HCT116 (cell line): ENCODE results near the gene ZBTB33. TPM values are rescaled to one million over a fixed set of nuclear protein-coding genes. Genes with fewer than 3 reads are reported as not detected.

Experiments used
- ATAC-seq: fragments of 200-7000 bp; cut with Tn5 transposase; 2 replicates; pipeline ENCODE4 v1.9.1; 2020; ENCODE audit warnings: mild to moderate bottlenecking, moderate library complexity
- BruUV-seq: library from RNA; stranded (reverse); fragments of 400-500 nt; replicated peaks from 2 replicates; lab custom pipeline; 2021; lab: Mats Ljungman, UMichigan
- CTCF ChIA-PET: fragments of 300-600 bp; sonication (Branson Sonifier 250); formaldehyde crosslinking; loops from one replicate; lab custom pipeline; 2021; ENCODE audit warnings: antibody characterized with exemption; lab: Charles Lee
- POLR2A ChIA-PET: fragments of 300-600, 350-600 bp; sonication (Branson Sonifier 250); formaldehyde crosslinking; loops from one replicate; lab custom pipeline; 2021; ENCODE audit warnings: antibody characterized with exemption; lab: Charles Lee
- RAD21 ChIA-PET, 2 experiments: fragments of 300-600 bp; sonication (Branson Sonifier 250); formaldehyde crosslinking; loops; one replicate each; lab custom pipeline; 2023; ENCODE audit warnings: low total read pairs in 2 of 2; ENCODE audit not compliant: uncharacterized antibody in 2 of 2, unreplicated experiment in 2 of 2, low non-redundant PET in 1 of 2; lab: Charles Lee
- DNase-seq: peaks from one replicate; pipeline ENCODE4 v3.0.0-alpha.2; 2010; ENCODE audit warnings: low read depth, low spot score
- H2AFZ ChIP-seq: fragments of 200-600 bp; shearing (Covaris generic), sonication (generic); 2 replicates; pipeline ENCODE4 v1.6.1; 2017; ENCODE audit warnings: low read depth, mixed run types, mixed read lengths, antibody characterized with exemption, low read length; ENCODE audit not compliant: poor library complexity, severe bottlenecking
- H3K27ac ChIP-seq: 2 replicates; pipeline ENCODE4 v1.5.1; 2012; ENCODE audit warnings: low read depth, low read length
- H3K27me3 ChIP-seq: fragments of 200-600 bp; sonication (generic); 2 replicates; pipeline ENCODE4 v1.6.1; 2016; ENCODE audit warnings: mixed run types, low read length, mixed read lengths; ENCODE audit not compliant: insufficient read depth
- H3K36me3 ChIP-seq, 2 experiments: fragments of 200-500 bp in 1 of 2; fragments of 200-600 bp in 1 of 2; sonication (Bioruptor generic) in 1 of 2; sonication (generic) in 1 of 2; 2 replicates each; pipeline versions ENCODE4 v1.5.1 to v1.6.1; 2014 to 2016; ENCODE audit warnings: low read length in 2 of 2, inconsistent platforms in 1 of 2, mixed read lengths in 1 of 2, mixed run types in 1 of 2; ENCODE audit not compliant: insufficient read depth in 2 of 2, control insufficient read depth in 1 of 2
- H3K4me1 ChIP-seq, 2 experiments: fragments of 200-600 bp in 1 of 2; sonication (generic) in 1 of 2; 2 replicates each; pipeline versions ENCODE4 v1.5.1 to v1.6.1; 2012 to 2017; ENCODE audit warnings: low read length in 2 of 2, inconsistent platforms in 1 of 2, mild to moderate bottlenecking in 1 of 2, mixed read lengths in 1 of 2, mixed run types in 1 of 2, moderate library complexity in 1 of 2; ENCODE audit not compliant: insufficient read depth in 2 of 2, control insufficient read depth in 1 of 2
- H3K4me2 ChIP-seq: fragments of 200-600 bp; sonication (generic); 2 replicates; pipeline ENCODE4 v1.6.1; 2017; ENCODE audit warnings: mixed run types, low read length, mixed read lengths
- H3K4me3 ChIP-seq, 2 experiments: fragments of 200-600 bp in 1 of 2; sonication (generic) in 1 of 2; replicated peaks in 1 of 2; 2 replicates each; pipeline ENCODE4 v1.5.1; 2011 to 2016; ENCODE audit warnings: low read length in 2 of 2, control low read depth in 1 of 2, low read depth in 1 of 2, mild to moderate bottlenecking in 1 of 2, mixed read lengths in 1 of 2, mixed run types in 1 of 2
- H3K79me2 ChIP-seq: fragments of 200-600 bp; sonication (generic); 2 replicates; pipeline ENCODE4 v1.6.1; 2017; ENCODE audit warnings: mild to moderate bottlenecking, mixed run types, low read length, moderate library complexity, mixed read lengths; ENCODE audit not compliant: insufficient read depth
- H3K9ac ChIP-seq: fragments of 200-600 bp; sonication (generic); 2 replicates; pipeline ENCODE4 v1.6.1; 2016; ENCODE audit warnings: low read length, mixed read lengths
- H3K9me2 ChIP-seq: fragments of 200-600 bp; sonication (generic), shearing (Covaris generic); 2 replicates; pipeline ENCODE4 v1.6.1; 2017; ENCODE audit warnings: mixed run types, mild to moderate bottlenecking, moderate library complexity; ENCODE audit not compliant: insufficient read depth
- H3K9me3 ChIP-seq, 2 experiments: fragments of 200-500 bp in 1 of 2; fragments of 200-600 bp in 1 of 2; sonication (Bioruptor generic) in 1 of 2; sonication (generic) in 1 of 2; 2 replicates each; pipeline ENCODE4 v1.6.1; 2014 to 2017; ENCODE audit warnings: low read length in 2 of 2, mixed read lengths in 2 of 2, inconsistent platforms in 1 of 2, low read depth in 1 of 2, mild to moderate bottlenecking in 1 of 2, mixed run types in 1 of 2, moderate library complexity in 1 of 2; ENCODE audit not compliant: control insufficient read depth in 1 of 2, insufficient read depth in 1 of 2
- H4K20me1 ChIP-seq: fragments of 200-600 bp; sonication (generic), shearing (Covaris generic); 2 replicates; pipeline ENCODE4 v1.6.1; 2017; ENCODE audit warnings: mixed run types, mild to moderate bottlenecking, moderate library complexity; ENCODE audit not compliant: insufficient read depth
- ATF3 ChIP-seq: IDR thresholded peaks from 2 replicates; pipeline ENCODE4 v1.6.1; 2012
- CBX3 ChIP-seq: IDR thresholded peaks from 2 replicates; pipeline ENCODE4 v1.6.1; 2012; ENCODE audit warnings: low read depth
- CTCF ChIP-seq, 3 experiments: fragments of 200-600 bp in 1 of 3; sonication (generic) in 1 of 3; IDR thresholded peaks in 2 of 3; conservative IDR thresholded peaks in 1 of 3; 2 replicates each; pipeline ENCODE4 v1.5.1; 2012 to 2017; ENCODE audit warnings: low read depth in 2 of 3, low read length in 2 of 3, antibody characterized with exemption in 1 of 3, borderline replicate concordance in 1 of 3, control low read depth in 1 of 3, mild to moderate bottlenecking in 1 of 3, mixed read lengths in 1 of 3, mixed run types in 1 of 3, moderate library complexity in 1 of 3; ENCODE audit not compliant: insufficient read depth in 1 of 3
- ELF1 ChIP-seq: IDR thresholded peaks from 2 replicates; pipeline ENCODE4 v1.6.1; 2012; ENCODE audit warnings: low read depth, borderline replicate concordance
- EZH2 ChIP-seq: fragments of 200-600 bp; sonication (generic); IDR thresholded peaks from 2 replicates; pipeline ENCODE4 v1.6.1; 2017; ENCODE audit warnings: antibody characterized with exemption, mixed run types
- EZH2phosphoT487 ChIP-seq: fragments of 200-600 bp; IDR thresholded peaks from 2 replicates; pipeline ENCODE4 v1.6.1; 2018; ENCODE audit warnings: antibody characterized with exemption, borderline replicate concordance
- FOSL1 ChIP-seq: IDR thresholded peaks from 2 replicates; pipeline ENCODE4 v1.6.1; 2012; ENCODE audit warnings: low read depth
- POLR2AphosphoS5 ChIP-seq: IDR thresholded peaks from 2 replicates; pipeline ENCODE4 v1.6.1; 2011; ENCODE audit warnings: mild to moderate bottlenecking, low read depth, low read length, moderate library complexity
- RAD21 ChIP-seq: IDR thresholded peaks from 2 replicates; pipeline ENCODE4 v1.6.1; 2012; ENCODE audit warnings: low read depth, mild to moderate bottlenecking
- REST ChIP-seq: IDR thresholded peaks from 2 replicates; pipeline ENCODE4 v1.6.1; 2012; ENCODE audit warnings: low read depth
- SRF ChIP-seq: IDR thresholded peaks from 2 replicates; pipeline ENCODE4 v1.6.1; 2012; ENCODE audit warnings: low read depth
- TCF7L2 ChIP-seq: IDR thresholded peaks from 2 replicates; pipeline ENCODE4 v1.7.0; 2011; ENCODE audit warnings: borderline replicate concordance, inconsistent platforms; ENCODE audit not compliant: insufficient read depth, insufficient read length; ENCODE audit errors: extremely low read depth
- ZFX ChIP-seq: fragments of 450-650 bp; IDR thresholded peaks from 2 replicates; pipeline ENCODE4 v1.6.1; 2017
- ZNF274 ChIP-seq: fragments of 200-500 bp; sonication (Bioruptor generic); IDR thresholded peaks from 2 replicates; pipeline ENCODE4 v1.6.1; 2014; ENCODE audit warnings: mild to moderate bottlenecking, low read depth, low read length, inconsistent platforms
- intact Hi-C: fragments of 100-400 bp; cut with micrococcal nuclease; formaldehyde crosslinking; loops from 2 replicates; pipeline ENCODE4 v1.10.0; 2022
- total RNA-seq: library from RNA; stranded (reverse); gene quantifications from one replicate; pipeline ENCODE4 v1.2.1, GENCODE V29; 2021; ENCODE audit not compliant: unreplicated experiment

Gene ZBTB33
- total RNA-seq, 1 experiment from 2014 or later: 12.3 TPM

GRCh38 chrX:120213438-120214265 is 37.0 kb upstream of the ZBTB33 start:
- H4K20me1 ChIP-seq: no peaks in the 10 kb centered on the region
- RAD21 ChIA-PET: no interaction called here
- H3K27me3 ChIP-seq: no peaks in the 10 kb centered on the region
- no TSS peak for BruUV-seq
- no peaks in the 10 kb centered on the region for H3K36me3 ChIP-seq
- no peaks in the 10 kb centered on the region for H3K9me3 ChIP-seq
- no peak overlapping the region for H3K4me3 ChIP-seq
- no peaks in the 10 kb centered on the region for H3K4me1 ChIP-seq
- DNase-seq (peak; percentile 31), ATAC-seq (peak; percentile 91)
- no peaks in the 10 kb centered on the region for H3K79me2 ChIP-seq
- no peak overlapping the region for H2AFZ ChIP-seq
- H3K9me2 ChIP-seq: no peaks in the 10 kb centered on the region
- H3K9ac ChIP-seq: no peak overlapping the region
- POLR2A ChIA-PET: no interaction called here
- no peak overlapping the region for H3K27ac ChIP-seq
- CTCF ChIA-PET: interaction anchor here (0.7 to 2.1 kb wide), 11 partner anchors 9 to 234 kb away, joined by 3 to 10 read pairs (median 4); partner anchors contain the start of gene ZBTB33
- peak; percentile 59 to 77 (median 67); a peak in 5 of 6 replicates for TF ChIP-seq CTCF (IDR thresholded peaks at IDR 0.05 in 2 of 3, conservative IDR thresholded peaks at IDR 0.05 in 1 of 3; ENCODE audit: borderline replicate concordance in 1 of 3, insufficient read depth in 1 of 3, low read depth in 2 of 3, low read length in 2 of 3)
- TF ChIP-seq ATF3: no peak
- TF ChIP-seq RAD21: peak; percentile 63
- no peak for TF ChIP-seq EZH2
- no peak for TF ChIP-seq ZNF274
- H3K4me2 ChIP-seq: no peak overlapping the region
- intact Hi-C loops: no loop called here

GRCh38 chrX:120223374-120223773 is 27.2 kb upstream of the ZBTB33 start:
- ATAC-seq (no peak), DNase-seq (no peak)
- Histone ChIP-seq H3K27me3 (no peaks in the 10 kb centered on the region), H3K27ac (no peak overlapping the region), H3K79me2 (no peaks in the 10 kb centered on the region), H4K20me1 (no peaks in the 10 kb centered on the region), H3K4me3 (no peak overlapping the region), H2AFZ (no peak overlapping the region), H3K4me2 (no peak overlapping the region), H3K9me2 (no peaks in the 10 kb centered on the region), H3K36me3 (no peaks in the 10 kb centered on the region), H3K9ac (no peak overlapping the region), H3K4me1 (no peaks in the 10 kb centered on the region), H3K9me3 (no peaks in the 10 kb centered on the region)
- ChIA-PET POLR2A (no interaction called here), RAD21 (no interaction called here), CTCF (no interaction called here)
- intact Hi-C loops: no loop called here
- no TSS peak for BruUV-seq
- TF ChIP-seq ZFX (no peak), CBX3 (no peak), RAD21 (no peak), FOSL1 (no peak), POLR2AphosphoS5 (no peak), EZH2phosphoT487 (no peak), TCF7L2 (no peak), ELF1 (no peak), SRF (no peak), REST (no peak)
